Activated naive CD8-positive, alpha-beta T cell treated with anti-CD3 and anti-CD28 coated beads, Interleukin-2, amount 10 ng/mL, durations not matched to agents 7 days and 5 days (primary cell): ENCODE results near the gene IRGC. TPM values are rescaled to one million over a fixed set of nuclear protein-coding genes. Genes with fewer than 3 reads are reported as not detected.

ENCODE experiments used
- total RNA-seq, 2 experiments: library from RNA; stranded (reverse); gene quantifications; one replicate each; pipeline ENCODE4 v1.2.3, GENCODE V29; 2021

IRGC gene
- total RNA-seq, 2 experiments from 2014 or later, result not detected

Other genes with a start within 250 kb of the IRGC start
- 10 to 100 TPM; 19.8 to 22.1 TPM for gene PHLDB3, start 211.3 kb upstream of the IRGC start, total RNA-seq
- 10 to 100 TPM; 57.1 to 61.1 TPM for gene ETHE1, start 188.9 kb upstream of the IRGC start, total RNA-seq
- gene ZNF575, start 182.9 kb upstream of the IRGC start, total RNA-seq, result 1 to 10 TPM; 3.9 to 4.6 TPM
- 10 to 100 TPM; 40.0 to 43.2 TPM for gene XRCC1, start 140.5 kb upstream of the IRGC start, total RNA-seq
- 10 to 100 TPM; 11.7 to 15.6 TPM for gene PINLYP, start 140.3 kb upstream of the IRGC start, total RNA-seq
- gene IRGQ, start 119.9 kb upstream of the IRGC start, total RNA-seq, result 10 to 100 TPM; 12.4 to 13.9 TPM
- gene ZNF576, start 119.5 kb upstream of the IRGC start, total RNA-seq, result 10 to 100 TPM; 15.3 to 17.8 TPM
- gene SRRM5, start 104.0 kb upstream of the IRGC start, total RNA-seq, result under 1 TPM; 0.68 to 0.72 TPM
- 10 to 100 TPM; 23.3 to 23.7 TPM for gene ZNF428, start 96.4 kb upstream of the IRGC start, total RNA-seq
- gene CADM4, start 76.2 kb upstream of the IRGC start, total RNA-seq, result under 1 TPM; 0.36 to 0.43 TPM
- 10 to 100 TPM; 12.2 to 12.7 TPM for gene PLAUR, start 45.9 kb upstream of the IRGC start, total RNA-seq
- gene SMG9, start 38.9 kb downstream of the IRGC start, total RNA-seq, result 10 to 100 TPM; 48.9 to 49.9 TPM
- 10 to 100 TPM; 38.3 to 45.4 TPM for gene KCNN4, start 64.9 kb downstream of the IRGC start, total RNA-seq
- 1 to 10 TPM; 1.9 to 2.0 TPM for gene LYPD5, start 86.4 kb downstream of the IRGC start, total RNA-seq
- gene ZNF283, start 111.2 kb downstream of the IRGC start, total RNA-seq, result 10 to 100 TPM; 11.5 TPM
- gene ZNF404, start 167.9 kb downstream of the IRGC start, total RNA-seq, result 1 to 10 TPM; 4.5 to 6.8 TPM
- gene ZNF45, start 219.2 kb downstream of the IRGC start, total RNA-seq, result 10 to 100 TPM; 21.0 to 22.4 TPM
- gene ZNF221, start 235.2 kb downstream of the IRGC start, total RNA-seq, result 1 to 10 TPM; 2.9 to 3.7 TPM